HL-60 (cell line): ENCODE measurements around the gene SUPT3H.
A peak's percentile ranks its signal among the peaks of the same experiment; 100 is the strongest.

Source experiments
- DNase-seq, 2 experiments: peaks; one replicate each; pipeline ENCODE4 v3.0.0-alpha.2; 2010 to 2020; ENCODE audit warnings: low read depth in 1 of 2, low spot score in 1 of 2
- H3K27ac ChIP-seq: fragments of 250-450 bp; sonication (Bioruptor Pico); replicated peaks from 2 replicates; pipeline ENCODE4 v1.5.1; 2020; ENCODE audit warnings: mild to moderate bottlenecking, moderate library complexity
- H3K27me3 ChIP-seq: fragments of 250-450 bp; sonication (Bioruptor Pico); 2 replicates; pipeline ENCODE4 v1.5.1; 2021; ENCODE audit warnings: mild to moderate bottlenecking, moderate library complexity; ENCODE audit not compliant: insufficient read depth, poor library complexity, severe bottlenecking
- H3K4me3 ChIP-seq: replicated peaks from 2 replicates; pipeline ENCODE4 v1.5.1; 2011; ENCODE audit warnings: mild to moderate bottlenecking, control low read depth, low read length; ENCODE audit not compliant: insufficient read depth
- CTCF ChIP-seq: IDR thresholded peaks from one replicate; pipeline ENCODE4 v1.5.1; 2011; ENCODE audit warnings: low read length, control low read depth, inconsistent platforms; ENCODE audit not compliant: insufficient read depth
- GABPA ChIP-seq: IDR thresholded peaks from 2 replicates; pipeline ENCODE4 v1.6.1; 2012; ENCODE audit warnings: low read depth
- POLR2AphosphoS5 ChIP-seq: IDR thresholded peaks from 2 replicates; pipeline ENCODE4 v1.6.1; 2012; ENCODE audit warnings: low read depth
- REST ChIP-seq: IDR thresholded peaks from 2 replicates; pipeline ENCODE4 v1.6.1; 2012; ENCODE audit warnings: low read depth; ENCODE audit not compliant: insufficient replicate concordance
- SPI1 ChIP-seq: IDR thresholded peaks from 2 replicates; pipeline ENCODE4 v1.6.1; 2012; ENCODE audit warnings: low read depth, mild to moderate bottlenecking, borderline replicate concordance

The SUPT3H gene

GRCh38 chr6:45256697-45257695 is 120.7 kb downstream of the SUPT3H start:
- Histone ChIP-seq H3K27me3 (no peaks in the 10 kb centered on the region), H3K4me3 (no peak overlapping the region), H3K27ac (no peak overlapping the region)
- TF ChIP-seq CTCF (no peak), SPI1 (no peak), REST (no peak), GABPA (no peak), POLR2AphosphoS5 (no peak)
- peak; percentile 26 to 34 for DNase-seq

- TF ChIP-seq POLR2AphosphoS5 (no peak), REST (no peak), GABPA (no peak), SPI1 (no peak), CTCF (no peak)
Observed at GRCh38 chr6:45255434-45255833, 122.3 kb downstream of the SUPT3H start.

GRCh38 chr6:45254253-45254652 is 123.5 kb downstream of the SUPT3H start:
- Histone ChIP-seq H3K27ac (no peak overlapping the region), H3K27me3 (no peaks in the 10 kb centered on the region), H3K4me3 (no peak overlapping the region)
- DNase-seq: no peak
- TF ChIP-seq CTCF: no peak
- TF ChIP-seq REST: no peak
- TF ChIP-seq GABPA: no peak
- TF ChIP-seq POLR2AphosphoS5: no peak
- TF ChIP-seq SPI1: no peak

More at GRCh38 chr6:45255434-45255833, 122.3 kb downstream of the SUPT3H start:
- no peak for DNase-seq
- Histone ChIP-seq H3K27me3 (no peaks in the 10 kb centered on the region), H3K27ac (no peak overlapping the region), H3K4me3 (no peak overlapping the region)
